ENCODE results near the gene CHD8. TPM values are rescaled to one million over a fixed set of nuclear protein-coding genes. Genes with fewer than 3 reads are reported as not detected.

CHD8 gene
- total and polyA plus RNA-seq, 2 of the 13 experiments (the other 11 are each of a cell fraction or from before 2014, with no cell fraction given): 35.1 to 79.6 TPM

GRCh38 chr14:21437063-21437901 is 18.6 kb downstream of the CHD8 start (continued):
- no peak for TF ChIP-seq ZBTB40 (IDR thresholded peaks at IDR 0.05)
- TF ChIP-seq ZBTB40 (CRISPR knock-in tag; IDR thresholded peaks at IDR 0.05): peak; percentile 79; the same call in 1 of the 2 replicates
- TF ChIP-seq FIP1L1 (IDR thresholded peaks at IDR 0.05; ENCODE audit: borderline replicate concordance, insufficient read depth, low read depth, low read length): peak; percentile 90; the same call in 1 of the 2 replicates
- no peak for TF ChIP-seq FOXA1 (IDR thresholded peaks at IDR 0.05)
- peak; percentile 33; the same call in 1 of the 2 replicates for TF ChIP-seq FOXA1 (CRISPR knock-in tag; IDR thresholded peaks at IDR 0.05)
- no peak for TF ChIP-seq TCF12 (IDR thresholded peaks at IDR 0.05)
- TF ChIP-seq TCF12 (CRISPR knock-in tag; IDR thresholded peaks at IDR 0.05): 0 out of 2 replicates have a peak, but pooled peaks have one; percentile 20
- no peak for TF ChIP-seq TEAD2 (CRISPR knock-in tag; IDR thresholded peaks at IDR 0.05)
- 0 out of 2 replicates have a peak, but pooled peaks have one; percentile 39 for TF ChIP-seq ZNF547 (CRISPR knock-in tag; IDR thresholded peaks at IDR 0.05)
- TF ChIP-seq THAP7 (CRISPR knock-in tag; IDR thresholded peaks at IDR 0.05): peak; percentile 76; the same call in 1 of the 2 replicates
- peak; percentile 56 for TF ChIP-seq ZNF567 (CRISPR knock-in tag; IDR thresholded peaks at IDR 0.05; ENCODE audit: borderline replicate concordance)
- TF ChIP-seq MTA1 (CRISPR knock-in tag; IDR thresholded peaks at IDR 0.05; ENCODE audit: borderline replicate concordance): peak; percentile 87; the same call in 1 of the 2 replicates
- TF ChIP-seq ZFP36L2 (CRISPR knock-in tag; IDR thresholded peaks at IDR 0.05): no peak
- TF ChIP-seq ZNF746 (CRISPR knock-in tag; IDR thresholded peaks at IDR 0.05): peak; percentile 91
- TF ChIP-seq MEIS1 (CRISPR knock-in tag; IDR thresholded peaks at IDR 0.05; ENCODE audit: borderline replicate concordance): no peak; the same call in 1 of the 2 replicates
- no peak for TF ChIP-seq MAFF (IDR thresholded peaks at IDR 0.05; ENCODE audit: low read depth, low read length)
- no peak for TF ChIP-seq ZNF33B (CRISPR knock-in tag; IDR thresholded peaks at IDR 0.05)
- TF ChIP-seq MTF2 (CRISPR knock-in tag; IDR thresholded peaks at IDR 0.05; ENCODE audit: borderline replicate concordance): 0 out of 2 replicates have a peak, but pooled peaks have one; percentile 22
- TF ChIP-seq MYNN (CRISPR knock-in tag; IDR thresholded peaks at IDR 0.05; ENCODE audit: low read depth): no peak; the same call in 1 of the 2 replicates
- no peak for TF ChIP-seq EEA1 (CRISPR knock-in tag; IDR thresholded peaks at IDR 0.05; ENCODE audit: borderline replicate concordance)
- 0 out of 2 replicates have a peak, but pooled peaks have one; percentile 22 for TF ChIP-seq SNAI1 (CRISPR knock-in tag; IDR thresholded peaks at IDR 0.05; ENCODE audit: borderline replicate concordance)
